NCI-H748 (cell line): ENCODE results near the gene ZSWIM1.
"Not testable (repeated sequence)": the region's sequence is repeated elsewhere in the genome, so short reads cannot be mapped to it uniquely, and the experiment has no call there.

Source experiments
- DNase-seq: peaks from one replicate; lab custom pipeline; 2025; ENCODE audit not compliant: unreplicated experiment; lab: John Stamatoyannopoulos, UW

ZSWIM1 gene

GRCh38 chr20:45887346-45887715 is 6.3 kb downstream of the ZSWIM1 start, which contains the start of gene SPATA25:
TSS of gene SPATA25 (minus strand) at chr20:45887622. CDS start at chr20:45887590, 32 bp downstream.
- no peak for DNase-seq

GRCh38 chr20:45888681-45889080 is 7.7 kb downstream of the ZSWIM1 start:
- no peak for DNase-seq

- DNase-seq: peak; percentile 80
Measured at GRCh38 chr20:45890077-45890984, 9.3 kb downstream of the ZSWIM1 start.

GRCh38 chr20:45890985-45891983 is 10.3 kb downstream of the ZSWIM1 start, which contains the start of the genes CTSA and NEURL2:
TSS of gene CTSA (plus strand) at chr20:45891335. CDS start at chr20:45891569, 234 bp downstream.
TSS of gene NEURL2 (minus strand) at chr20:45891208. CDS start at chr20:45890991, 217 bp downstream.
- DNase-seq: peak; percentile 81

- no peak for DNase-seq
Measured at GRCh38 chr20:45892049-45892825, 11.2 kb downstream of the ZSWIM1 start.

GRCh38 chr20:45892828-45893500 is 11.9 kb downstream of the ZSWIM1 start:
- DNase-seq: no peak

GRCh38 chr20:45893831-45894230 is 12.8 kb downstream of the ZSWIM1 start:
- DNase-seq: no peak

GRCh38 chr20:45894797-45895196 is 13.8 kb downstream of the ZSWIM1 start:
- no peak for DNase-seq

GRCh38 chr20:45896641-45897161 is 15.7 kb downstream of the ZSWIM1 start:
- no peak for DNase-seq

- DNase-seq: no peak
Measured at GRCh38 chr20:45897289-45897688, 16.3 kb downstream of the ZSWIM1 start.

GRCh38 chr20:45897692-45898091 is 16.7 kb downstream of the ZSWIM1 start:
- DNase-seq: no peak

GRCh38 chr20:45898285-45898684 is 17.3 kb downstream of the ZSWIM1 start:
- DNase-seq: no peak

- no peak for DNase-seq
Measured at GRCh38 chr20:45899046-45899835, 18.2 kb downstream of the ZSWIM1 start.

- not testable (repeated sequence) for DNase-seq
Measured at GRCh38 chr20:45901332-45901731, 20.3 kb downstream of the ZSWIM1 start.

GRCh38 chr20:45902199-45902701 is 21.2 kb downstream of the ZSWIM1 start:
- no peak for DNase-seq

GRCh38 chr20:45904583-45905504 is 23.8 kb downstream of the ZSWIM1 start:
- DNase-seq: no peak

GRCh38 chr20:45905505-45906079 is 24.6 kb downstream of the ZSWIM1 start:
- DNase-seq: no peak
